ENCODE data around the gene SCGB1D1.
"Not testable (repeated sequence)": the region's sequence is repeated elsewhere in the genome, so short reads cannot be mapped to it uniquely, and the experiment has no call there.

SCGB1D1 gene

GRCh38 chr11:62166371-62166770 is 23.6 kb upstream of the SCGB1D1 start:
- no peak for DNase-seq

- DNase-seq, result no peak
Observed at GRCh38 chr11:62169448-62169847, 20.6 kb upstream of the SCGB1D1 start.

- no peak for DNase-seq
Observed at GRCh38 chr11:62169935-62170334, 20.1 kb upstream of the SCGB1D1 start.

- DNase-seq, result peak; percentile 35
Observed at GRCh38 chr11:62171261-62171723, 18.7 kb upstream of the SCGB1D1 start.

- DNase-seq, result no peak
Observed at GRCh38 chr11:62172294-62172693, 17.7 kb upstream of the SCGB1D1 start.

GRCh38 chr11:62176766-62177165 is 13.2 kb upstream of the SCGB1D1 start:
- DNase-seq, result no peak

GRCh38 chr11:62179995-62180394 is 10.0 kb upstream of the SCGB1D1 start:
- no peak for DNase-seq

GRCh38 chr11:62181097-62181496 is 8.9 kb upstream of the SCGB1D1 start:
- no peak for DNase-seq

- no peak for DNase-seq
Observed at GRCh38 chr11:62182147-62182891, 7.7 kb upstream of the SCGB1D1 start.

GRCh38 chr11:62186195-62186594 is 3.8 kb upstream of the SCGB1D1 start:
- no peak for DNase-seq

GRCh38 chr11:62193952-62194351 is 3.9 kb downstream of the SCGB1D1 start:
- DNase-seq, result no peak

GRCh38 chr11:62195010-62195409 is 5.0 kb downstream of the SCGB1D1 start:
- DNase-seq, result not testable (repeated sequence)

GRCh38 chr11:62195945-62196344 is 5.9 kb downstream of the SCGB1D1 start:
- no peak for DNase-seq

GRCh38 chr11:62197400-62197799 is 7.4 kb downstream of the SCGB1D1 start:
- not testable (repeated sequence) for DNase-seq

- DNase-seq, result no peak
Observed at GRCh38 chr11:62201376-62201775, 11.4 kb downstream of the SCGB1D1 start.

GRCh38 chr11:62202910-62203309 is 12.9 kb downstream of the SCGB1D1 start:
- DNase-seq, result no peak

- no peak for DNase-seq
Observed at GRCh38 chr11:62204430-62204829, 14.4 kb downstream of the SCGB1D1 start.

- DNase-seq, result no peak
Observed at GRCh38 chr11:62205441-62205840, 15.4 kb downstream of the SCGB1D1 start.

GRCh38 chr11:62206276-62207066 is 16.5 kb downstream of the SCGB1D1 start:
- DNase-seq, result peak; percentile 12

GRCh38 chr11:62208785-62209144 is 18.7 kb downstream of the SCGB1D1 start:
- DNase-seq, result no peak

GRCh38 chr11:62217191-62217748 is 27.3 kb downstream of the SCGB1D1 start:
- no peak for DNase-seq

GRCh38 chr11:62221498-62221897 is 31.5 kb downstream of the SCGB1D1 start:
- DNase-seq, result no peak

- DNase-seq, result no peak
Observed at GRCh38 chr11:62223095-62223494, 33.1 kb downstream of the SCGB1D1 start.

All from right kidney (tissue), 1 donor.